Cerebellar cortex (tissue), 1 donor: ENCODE data around the gene FAM161B.
A peak's percentile ranks its signal among the peaks of the same experiment; 100 is the strongest.
"Not testable (repeated sequence)": the region's sequence is repeated elsewhere in the genome, so short reads cannot be mapped to it uniquely, and the experiment has no call there.

Source experiments
- DNase-seq: peaks from one replicate; pipeline ENCODE4 v3.0.0-alpha.2; 2015; ENCODE audit warnings: low spot score

Gene FAM161B

DNA sequence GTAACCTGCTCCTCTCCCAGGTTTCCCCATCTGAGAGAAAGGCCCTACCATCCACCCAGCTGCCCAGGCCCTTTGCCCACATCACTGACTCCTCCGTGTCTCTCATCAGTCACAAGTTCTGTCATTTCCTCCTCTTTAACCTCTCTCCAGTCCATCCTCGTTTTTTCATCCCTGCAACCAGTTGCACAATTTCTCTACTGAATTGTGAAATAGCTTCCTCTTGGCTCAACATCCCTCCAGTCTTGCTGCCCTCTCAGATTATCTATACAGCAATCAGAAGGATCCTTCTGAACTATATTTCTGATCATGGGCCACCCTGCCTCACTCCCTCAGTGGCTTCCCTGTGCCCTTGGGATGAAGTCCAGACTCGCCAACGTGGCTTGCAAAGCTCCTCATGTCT lies 6.8 kb downstream of the FAM161B start:
- DNase-seq, result no peak

DNA sequence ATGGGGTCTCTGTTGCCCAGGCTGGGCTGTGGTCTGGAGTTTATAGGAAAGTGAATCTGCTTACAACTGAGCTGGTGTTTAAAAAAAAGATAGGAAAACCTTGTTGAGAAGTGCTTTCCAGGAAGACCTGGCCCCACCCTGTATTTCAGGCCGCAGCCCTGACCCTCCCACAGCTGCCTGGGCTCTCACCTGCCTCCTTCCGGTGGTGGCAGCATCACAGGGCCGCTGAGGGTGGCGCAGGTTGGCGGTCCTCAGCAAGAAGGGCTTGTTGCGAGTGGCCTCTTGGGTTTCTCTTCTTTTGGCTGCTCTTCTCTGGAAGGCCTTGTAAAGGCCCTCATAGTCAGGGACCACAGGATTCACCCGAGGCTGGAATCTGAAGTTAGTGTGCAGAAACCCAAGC lies 7.7 kb downstream of the FAM161B start:
- DNase-seq, result no peak

DNA sequence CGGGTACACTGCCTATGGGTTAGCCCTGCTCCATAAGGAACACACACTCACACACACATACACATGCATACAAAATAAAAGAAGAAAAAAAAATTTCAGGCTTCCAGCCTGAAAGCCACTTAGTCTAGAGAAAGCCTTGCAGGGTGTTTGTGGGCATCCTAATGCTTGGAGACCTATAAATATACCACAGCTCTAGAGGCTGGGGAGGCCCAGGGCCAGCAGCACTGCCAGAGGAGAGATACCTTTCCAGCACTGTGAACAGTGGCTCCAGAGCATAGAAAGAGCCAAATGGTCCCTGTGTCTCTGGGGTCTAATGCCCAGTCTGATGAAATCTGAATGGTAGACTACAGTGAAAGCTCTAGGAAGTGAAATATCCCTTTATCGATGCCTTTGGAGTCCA lies 12.9 kb downstream of the FAM161B start:
- DNase-seq, result no peak

DNA sequence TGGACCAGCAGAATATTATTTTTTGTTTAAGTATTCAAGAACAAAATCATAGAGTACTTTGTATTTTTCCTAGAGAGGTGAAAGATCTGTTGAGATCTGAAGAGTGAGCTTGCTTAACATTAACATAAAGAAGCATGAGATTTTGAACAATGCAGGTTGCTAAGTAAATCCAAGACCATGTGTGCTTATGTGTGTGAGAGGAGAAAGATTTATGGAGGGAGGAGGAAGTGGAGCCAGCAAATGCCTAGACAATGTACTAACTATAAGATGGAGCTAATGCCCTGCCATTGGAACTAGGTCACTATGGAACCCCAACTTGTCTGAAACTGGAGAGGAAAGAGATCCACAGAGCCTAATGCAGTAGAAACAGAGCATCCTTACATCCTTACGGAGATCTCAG lies 13.3 kb downstream of the FAM161B start:
- DNase-seq, result no peak

DNA sequence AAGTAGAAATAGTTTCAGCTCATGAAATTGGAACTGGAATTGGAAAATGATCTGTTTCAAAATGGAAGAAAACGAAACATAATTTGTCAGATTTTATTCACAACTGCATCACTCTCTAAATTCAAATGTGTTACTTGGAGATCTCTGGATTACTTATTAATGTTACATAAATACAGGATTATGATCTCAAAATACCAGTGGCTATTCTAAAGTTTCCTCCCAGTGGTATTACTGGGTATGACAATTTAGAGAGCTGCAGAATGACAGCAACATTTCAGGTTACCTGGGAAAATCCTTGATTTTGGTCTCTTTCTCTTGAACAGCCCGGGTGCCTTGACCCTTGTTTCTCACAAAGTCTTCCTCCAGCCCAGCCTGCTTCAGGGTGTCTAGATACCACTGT lies 14.2 kb downstream of the FAM161B start:
- DNase-seq, result no peak

- DNase-seq, result no peak
Observed at GRCh38 chr14:73924337-73924736, 25.6 kb downstream of the FAM161B start.

GRCh38 chr14:73919457-73919856 lies 30.4 kb downstream of the FAM161B start:
- DNase-seq, result not testable (repeated sequence)

DNA sequence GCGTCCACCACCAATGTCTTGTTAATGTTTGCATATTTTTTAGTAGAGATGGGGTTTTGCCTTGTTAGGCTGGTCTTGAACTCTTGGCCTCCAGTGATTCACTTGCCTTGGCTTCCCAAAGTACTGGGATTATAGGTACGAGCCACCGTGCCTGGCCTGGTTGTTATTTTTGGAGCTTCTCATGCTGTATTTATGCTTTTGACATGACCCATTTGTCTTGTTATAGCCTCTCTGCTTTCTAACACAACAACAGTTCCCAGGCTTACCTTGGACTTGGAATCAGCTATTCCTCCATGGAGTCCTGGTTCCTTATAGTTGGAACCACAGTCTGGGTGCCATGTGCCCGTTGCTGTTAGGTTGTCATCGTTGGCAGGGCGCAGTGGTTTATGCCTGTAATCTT lies 33.6 kb downstream of the FAM161B start:
- DNase-seq, result no peak

GRCh38 chr14:73913256-73913655 lies 36.6 kb downstream of the FAM161B start:
- DNase-seq, result no peak

- DNase-seq, result no peak
Observed at GRCh38 chr14:73909681-73910080, 40.2 kb downstream of the FAM161B start.

DNA sequence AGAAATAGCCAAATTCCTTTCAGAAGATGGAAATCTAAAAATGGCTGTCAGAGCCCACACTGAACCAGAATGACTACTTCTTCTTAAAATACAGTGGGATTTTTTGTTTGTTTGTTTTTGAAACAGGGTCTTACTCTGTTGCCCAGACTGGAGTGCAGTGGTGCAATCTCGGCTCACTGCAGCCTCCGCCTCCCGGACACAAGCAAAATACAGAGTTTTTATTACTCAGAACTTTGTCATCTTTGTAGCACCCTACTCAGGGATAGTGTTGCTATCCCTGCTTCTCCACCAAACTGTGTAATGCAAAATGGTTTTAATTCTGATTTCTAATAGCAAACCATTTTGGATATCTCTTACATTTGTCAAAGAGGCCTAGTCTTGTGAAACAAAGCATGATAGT lies 46.9 kb downstream of the FAM161B start:
- no peak for DNase-seq

DNA sequence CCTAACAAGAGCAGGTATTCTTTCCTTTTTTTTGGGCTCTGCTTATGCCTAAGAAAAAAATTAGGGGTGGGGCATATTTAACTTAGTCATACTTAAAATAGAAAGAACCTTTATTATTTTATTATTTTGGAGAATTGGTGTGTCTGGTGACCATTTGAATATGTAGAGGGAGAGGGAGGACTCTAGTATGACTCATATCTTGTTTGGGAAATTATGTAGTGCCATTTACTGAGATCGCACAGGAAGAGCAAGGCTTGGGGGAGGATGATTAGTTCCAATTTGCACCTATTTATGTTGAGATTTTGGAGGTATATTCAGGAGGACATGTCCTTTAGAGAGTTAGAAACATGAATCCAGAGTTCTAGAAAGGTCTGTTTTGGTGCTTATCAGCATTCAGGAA lies 53.4 kb downstream of the FAM161B start:
- no peak for DNase-seq

- DNase-seq, result no peak
Observed at GRCh38 chr14:73895939-73896338, 54.0 kb downstream of the FAM161B start.

- DNase-seq, result not testable (repeated sequence)
Observed at GRCh38 chr14:73894180-73894687, 55.7 kb downstream of the FAM161B start.

DNA sequence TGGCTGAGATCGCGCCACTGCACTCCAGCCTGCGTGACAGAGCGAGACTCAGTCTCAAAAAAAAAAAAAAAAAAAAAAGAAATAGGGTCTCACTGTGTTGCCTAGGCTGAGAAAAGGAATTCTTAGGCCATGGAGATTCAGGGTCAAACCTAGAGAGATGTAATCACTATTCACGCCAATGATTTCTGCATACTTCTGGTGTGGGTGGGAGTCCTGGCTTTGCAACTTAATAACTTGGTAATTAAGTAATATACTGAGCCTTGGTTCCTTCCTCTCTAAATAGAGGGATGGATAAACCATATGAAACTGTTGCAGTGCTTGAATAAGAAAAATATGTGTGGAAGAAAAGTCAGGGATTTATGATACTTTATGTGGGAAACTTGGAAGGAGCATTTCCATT lies 60.5 kb downstream of the FAM161B start:
- no peak for DNase-seq

- no peak for DNase-seq
Observed at GRCh38 chr14:73888971-73889370, 60.9 kb downstream of the FAM161B start.

DNA sequence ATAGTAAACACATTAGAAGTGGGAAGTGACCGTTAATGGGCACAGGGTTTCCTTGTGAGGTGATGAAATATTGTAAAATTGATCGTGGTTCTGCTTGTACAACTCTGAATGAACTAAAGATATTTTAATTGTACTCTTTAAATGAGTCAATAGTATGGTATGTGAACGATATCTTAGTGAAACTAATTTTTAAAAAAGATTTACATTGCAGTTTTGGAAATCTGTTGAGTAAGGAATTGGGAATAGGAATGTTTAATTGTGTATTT lies 61.5 kb downstream of the FAM161B start:
- no peak for DNase-seq

DNA sequence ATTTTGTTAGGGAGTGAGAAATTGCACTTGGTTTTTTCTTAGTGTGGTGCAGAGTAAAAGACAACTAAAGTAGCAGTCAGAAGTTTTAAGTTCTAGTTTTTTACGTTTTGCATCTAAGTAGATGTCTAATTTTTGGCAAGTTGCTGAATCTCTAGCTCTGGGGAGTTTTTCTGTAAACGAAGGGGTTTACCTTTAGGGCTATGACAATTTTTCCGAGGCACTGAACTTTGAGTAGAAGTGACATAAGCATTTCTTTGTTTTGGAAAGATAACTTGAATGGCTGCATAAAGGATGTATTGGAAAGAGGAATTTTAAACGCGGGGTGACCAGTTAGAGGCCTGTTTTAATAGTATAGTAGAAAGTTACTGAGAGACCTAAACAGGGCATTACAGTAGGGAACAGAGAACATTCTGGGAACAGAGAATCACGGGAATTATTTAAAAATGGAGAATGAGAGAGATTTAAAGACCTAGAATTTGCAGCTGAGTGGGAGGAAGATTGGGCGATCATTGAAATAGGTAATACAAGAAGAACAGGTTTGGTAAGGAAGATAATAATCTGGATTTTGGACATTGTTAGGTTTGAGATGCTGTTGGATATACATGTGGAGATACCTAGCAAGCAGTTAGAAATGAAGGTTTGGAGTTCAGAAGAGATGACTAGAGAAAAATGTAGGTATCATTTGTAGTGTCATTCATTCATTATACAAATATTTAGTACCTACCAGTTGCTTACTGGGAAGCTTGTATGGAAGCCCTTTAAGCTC lies 62.0 kb downstream of the FAM161B start:
- no peak for DNase-seq

DNA sequence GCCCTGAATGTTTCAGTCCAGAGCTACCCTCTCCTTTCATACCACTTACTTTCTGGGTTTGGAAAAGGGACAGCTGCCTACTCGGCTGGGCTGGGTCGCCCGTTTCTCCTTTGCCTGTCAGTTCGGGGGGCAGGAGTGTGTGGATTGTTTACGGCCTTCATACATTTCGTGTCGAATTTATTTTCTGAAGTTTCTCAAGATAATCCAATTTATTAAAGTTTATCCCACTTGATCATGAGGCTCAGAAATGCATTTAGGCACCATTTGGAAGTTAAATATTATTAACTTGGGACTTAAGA lies 62.6 kb downstream of the FAM161B start:
- DNase-seq, result no peak

DNA sequence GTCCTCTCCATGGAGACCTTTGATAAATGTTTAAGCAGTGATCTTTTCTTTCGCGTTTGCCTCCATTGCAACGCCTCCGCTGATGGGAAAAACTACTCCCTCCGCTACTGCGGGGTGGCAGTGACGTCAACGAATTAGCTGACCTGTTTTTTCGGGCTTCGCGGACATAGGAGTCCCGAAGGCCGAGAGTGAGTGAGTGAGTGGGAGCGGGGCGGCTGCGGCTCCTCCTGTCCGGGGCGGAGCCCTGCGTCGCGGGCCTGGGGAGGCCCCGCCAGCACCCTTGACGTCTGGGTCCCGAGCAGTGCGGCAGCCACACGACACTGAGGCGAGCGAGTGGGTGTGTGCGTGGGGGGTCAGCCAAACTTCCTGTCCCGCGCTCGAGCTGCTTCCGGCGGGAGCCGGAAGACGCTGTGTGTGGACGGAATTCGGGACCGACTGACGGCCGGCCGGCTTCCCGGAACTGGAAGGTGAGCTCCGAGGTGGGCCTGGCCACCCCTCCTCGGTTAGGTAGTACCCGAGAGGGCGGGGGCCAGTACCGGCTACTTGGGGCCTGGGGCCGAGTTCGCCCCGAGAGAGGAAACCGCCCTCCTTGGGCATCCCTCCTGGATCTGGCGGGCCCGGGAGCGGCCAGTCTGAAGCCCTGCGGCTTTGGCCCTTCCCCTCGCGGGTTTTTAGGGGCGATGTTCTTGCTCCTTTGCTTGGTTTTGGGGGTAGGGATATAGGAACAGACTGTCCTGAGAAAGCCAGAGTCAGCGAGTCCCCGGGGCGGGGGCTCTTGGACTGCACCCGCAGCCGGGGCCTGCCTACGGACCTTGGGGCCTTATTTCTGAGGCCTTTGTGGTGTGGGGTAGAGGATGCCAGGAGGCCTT lies 63.2 kb downstream of the FAM161B start, which contains the start of gene ZNF410:
TSS of gene ZNF410 (plus strand) at position 411 of the 869 bp plus-strand sequence. CDS start 5,317 bp downstream, outside the sequence.
- DNase-seq, result peak; percentile 94

DNA sequence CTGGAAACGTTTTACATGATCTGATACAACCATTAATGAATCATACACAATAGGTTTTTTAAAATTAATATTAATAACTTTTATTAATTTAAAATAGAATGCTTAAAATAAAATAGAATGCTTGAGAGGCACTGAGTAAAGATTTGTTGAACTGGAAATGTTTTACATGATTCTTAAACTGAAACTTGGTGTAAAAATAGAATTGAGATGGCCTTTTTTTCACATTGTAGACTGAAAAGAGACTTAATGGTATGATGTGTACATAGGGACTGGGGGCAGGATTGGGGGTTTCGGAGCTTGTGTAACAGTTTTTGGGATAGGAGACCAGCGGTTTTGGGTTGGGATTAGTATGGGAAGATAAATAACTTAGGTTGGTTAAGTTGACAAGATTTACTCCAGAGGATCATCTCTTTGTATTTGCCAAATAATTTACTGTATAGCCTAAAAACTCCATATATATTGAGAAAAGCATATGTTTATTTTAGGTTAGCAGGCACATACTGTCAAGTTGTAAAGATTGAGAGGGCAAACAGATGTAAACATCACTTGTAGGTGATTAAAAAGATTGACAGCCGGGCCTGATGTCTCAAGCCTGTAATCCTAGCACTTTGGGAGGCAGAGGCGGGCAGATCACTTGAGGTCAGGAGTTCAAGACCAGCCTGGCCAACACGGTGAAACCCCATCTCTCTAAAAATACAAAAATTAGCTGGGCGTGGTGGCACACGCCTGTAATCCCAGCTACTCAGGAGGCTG lies 65.3 kb downstream of the FAM161B start:
- no peak for DNase-seq
